ENCODE measurements around the gene CATSPERE.

DNA sequence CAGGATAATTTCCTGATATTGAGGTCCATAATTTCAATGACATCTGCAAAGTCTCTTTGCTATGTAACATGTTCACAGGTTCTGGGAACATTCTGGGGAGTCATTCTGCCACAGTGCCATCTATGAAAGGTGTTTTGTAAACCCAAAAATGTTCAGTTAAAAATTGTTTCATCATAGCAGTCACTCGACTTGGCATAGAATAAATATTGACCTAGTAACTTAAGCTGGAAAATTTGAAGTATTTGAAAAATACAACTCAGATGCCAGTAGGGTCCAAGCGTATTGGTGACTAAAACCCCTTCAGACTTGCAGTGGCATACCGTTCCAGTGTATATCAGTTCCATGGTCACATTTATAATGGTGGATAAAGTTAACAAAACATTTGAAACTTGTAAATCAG is 198.6 kb downstream of the CATSPERE start:
- TF ChIP-seq, protein P1, sequence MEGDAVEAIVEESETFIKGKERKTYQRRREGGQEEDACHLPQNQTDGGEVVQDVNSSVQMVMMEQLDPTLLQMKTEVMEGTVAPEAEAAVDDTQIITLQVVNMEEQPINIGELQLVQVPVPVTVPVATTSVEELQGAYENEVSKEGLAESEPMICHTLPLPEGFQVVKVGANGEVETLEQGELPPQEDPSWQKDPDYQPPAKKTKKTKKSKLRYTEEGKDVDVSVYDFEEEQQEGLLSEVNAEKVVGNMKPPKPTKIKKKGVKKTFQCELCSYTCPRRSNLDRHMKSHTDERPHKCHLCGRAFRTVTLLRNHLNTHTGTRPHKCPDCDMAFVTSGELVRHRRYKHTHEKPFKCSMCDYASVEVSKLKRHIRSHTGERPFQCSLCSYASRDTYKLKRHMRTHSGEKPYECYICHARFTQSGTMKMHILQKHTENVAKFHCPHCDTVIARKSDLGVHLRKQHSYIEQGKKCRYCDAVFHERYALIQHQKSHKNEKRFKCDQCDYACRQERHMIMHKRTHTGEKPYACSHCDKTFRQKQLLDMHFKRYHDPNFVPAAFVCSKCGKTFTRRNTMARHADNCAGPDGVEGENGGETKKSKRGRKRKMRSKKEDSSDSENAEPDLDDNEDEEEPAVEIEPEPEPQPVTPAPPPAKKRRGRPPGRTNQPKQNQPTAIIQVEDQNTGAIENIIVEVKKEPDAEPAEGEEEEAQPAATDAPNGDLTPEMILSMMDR (IDR thresholded peaks at IDR 0.05 in 2 of 3, conservative IDR thresholded peaks at IDR 0.05 in 1 of 3; ENCODE audit: control insufficient read depth in 2 of 3, extremely low read depth in 1 of 3, insufficient read depth in 1 of 3, low read depth in 3 of 3, low read length in 3 of 3), result no peak
- TF ChIP-seq IRF4 (IDR thresholded peaks at IDR 0.05; ENCODE audit: low read depth, low read length), result no peak
- no peak for TF ChIP-seq POLR2A (IDR thresholded peaks at IDR 0.05; ENCODE audit: low read depth, low read length)
- no peak for TF ChIP-seq CHD2 (IDR thresholded peaks at IDR 0.05; ENCODE audit: borderline replicate concordance, low read depth, low read length)
- no peak for TF ChIP-seq TCF12 (IDR thresholded peaks at IDR 0.05; ENCODE audit: low read depth, low read length)
- TF ChIP-seq BHLHE40 (IDR thresholded peaks at IDR 0.05; ENCODE audit: borderline replicate concordance in 1 of 2, low read depth in 2 of 2, low read length in 1 of 2), result no peak
- TF ChIP-seq RFX5 (IDR thresholded peaks at IDR 0.05; ENCODE audit: low read depth, low read length), result no peak
- TF ChIP-seq SREBF1 (IDR thresholded peaks at IDR 0.05; ENCODE audit: low read length), result no peak
- TF ChIP-seq MTA2 (IDR thresholded peaks at IDR 0.05; ENCODE audit: low read depth), result no peak
- TF ChIP-seq ATF3 (IDR thresholded peaks at IDR 0.05; ENCODE audit: borderline replicate concordance, extremely low read depth, low read depth, low read length), result no peak
- TF ChIP-seq YY1 (IDR thresholded peaks at IDR 0.05; ENCODE audit: low read depth, low read length), result no peak
- TF ChIP-seq, protein P2, sequence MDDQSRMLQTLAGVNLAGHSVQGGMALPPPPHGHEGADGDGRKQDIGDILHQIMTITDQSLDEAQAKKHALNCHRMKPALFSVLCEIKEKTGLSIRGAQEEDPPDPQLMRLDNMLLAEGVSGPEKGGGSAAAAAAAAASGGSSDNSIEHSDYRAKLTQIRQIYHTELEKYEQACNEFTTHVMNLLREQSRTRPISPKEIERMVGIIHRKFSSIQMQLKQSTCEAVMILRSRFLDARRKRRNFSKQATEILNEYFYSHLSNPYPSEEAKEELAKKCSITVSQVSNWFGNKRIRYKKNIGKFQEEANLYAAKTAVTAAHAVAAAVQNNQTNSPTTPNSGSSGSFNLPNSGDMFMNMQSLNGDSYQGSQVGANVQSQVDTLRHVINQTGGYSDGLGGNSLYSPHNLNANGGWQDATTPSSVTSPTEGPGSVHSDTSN (IDR thresholded peaks at IDR 0.05; ENCODE audit: insufficient replicate concordance, low read depth, low read length), result no peak

All from GM12878 (cell line).